T-helper 17 cell (primary cell): Measurements from ENCODE around the gene ATF3. TPM values are rescaled to one million over a fixed set of nuclear protein-coding genes. Genes with fewer than 3 reads are reported as not detected.
A peak's percentile ranks its signal among the peaks of the same experiment; 100 is the strongest.

ENCODE experiments used
- ATAC-seq: fragments of 150-1000 bp; cut with Tn5 transposase; 2 replicates; pipeline ENCODE4 v1.10.0; 2021; ENCODE audit warnings: mild to moderate bottlenecking, moderate library complexity
- DNase-seq, 3 donors: peaks; one replicate each; pipeline versions ENCODE4 v3.0.0 to v3.0.0-alpha.2; 2020 to 2021
- H3K9me3 ChIP-seq: one replicate; pipeline ENCODE4 v1.7.0; 2013; ENCODE audit warnings: low read length, mild to moderate bottlenecking; ENCODE audit not compliant: control insufficient read depth, poor library complexity, severe bottlenecking
- H3K27ac Mint-ChIP-seq: one replicate; pipeline ENCODE4 v1.8.0; 2022; ENCODE audit warnings: mild to moderate bottlenecking, moderate library complexity, mixed read lengths
- H3K27me3 Mint-ChIP-seq: one replicate; pipeline ENCODE4 v1.8.0; 2022; ENCODE audit warnings: mixed read lengths
- H3K36me3 Mint-ChIP-seq: one replicate; pipeline ENCODE4 v1.8.0; 2022; ENCODE audit warnings: low read depth, mixed read lengths
- H3K4me1 Mint-ChIP-seq: one replicate; pipeline ENCODE4 v1.8.0; 2022; ENCODE audit warnings: mild to moderate bottlenecking, mixed read lengths
- H3K4me3 Mint-ChIP-seq: one replicate; pipeline ENCODE4 v1.8.0; 2022; ENCODE audit warnings: mild to moderate bottlenecking, moderate library complexity, mixed read lengths
- total RNA-seq, 4 donors: library from RNA in 2 of 4; stranded (reverse) in 2 of 4; gene quantifications; one replicate each; pipeline ENCODE4 v1.2.3 and lab custom pipeline; 2022 to 2026

Gene ATF3
- total RNA-seq, 2 donors from 2014 or later: 53.0 to 72.5 TPM

DNA sequence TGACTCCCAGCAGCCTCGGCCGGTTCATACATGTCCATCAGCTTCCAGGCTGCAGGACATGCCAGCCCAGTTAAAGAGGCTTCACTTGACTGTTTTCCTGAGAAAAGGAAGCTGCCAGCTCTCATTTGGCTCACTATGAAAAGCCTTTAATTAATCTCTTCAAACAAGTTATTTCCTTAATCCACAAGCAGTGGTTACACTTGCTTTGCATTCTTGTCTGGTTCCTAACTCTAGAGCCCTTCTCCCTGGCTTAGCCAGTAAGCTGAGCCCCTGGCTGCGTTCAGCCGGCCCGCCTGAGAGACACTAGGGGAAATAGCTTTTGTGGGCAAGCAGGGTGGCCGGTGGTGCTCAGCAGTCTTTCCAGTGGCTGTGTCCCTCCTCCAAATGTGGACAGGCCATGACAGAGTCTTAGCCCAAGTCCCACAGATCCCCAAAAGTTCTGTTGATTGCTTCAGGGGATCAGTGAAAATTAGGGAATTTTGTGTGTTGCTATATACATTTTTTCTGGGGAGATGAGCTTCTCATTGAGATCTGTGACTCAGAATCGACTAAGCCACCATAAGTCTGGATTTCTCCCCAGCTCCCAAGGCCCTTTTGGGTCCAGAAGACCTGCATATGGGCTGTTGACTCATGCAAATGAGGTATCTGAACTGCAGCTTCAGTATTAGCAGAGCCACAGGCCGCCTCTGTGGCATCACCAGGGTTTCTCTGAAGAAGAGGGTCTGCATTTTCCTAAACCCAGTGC is 10.1 kb downstream of the ATF3 start:
- ATAC-seq: no peak
- peaks cover 6% of the 10 kb centered on the region for H3K4me1 Mint-ChIP-seq
- peaks cover 6% of the 10 kb centered on the region for H3K36me3 Mint-ChIP-seq
- peaks cover 10% of the 10 kb centered on the region for H3K27me3 Mint-ChIP-seq
- H3K9me3 ChIP-seq: no peaks in the 10 kb centered on the region
- no peak for DNase-seq
- no peak overlapping the region for H3K27ac Mint-ChIP-seq
- H3K4me3 Mint-ChIP-seq: no peak overlapping the region

DNA sequence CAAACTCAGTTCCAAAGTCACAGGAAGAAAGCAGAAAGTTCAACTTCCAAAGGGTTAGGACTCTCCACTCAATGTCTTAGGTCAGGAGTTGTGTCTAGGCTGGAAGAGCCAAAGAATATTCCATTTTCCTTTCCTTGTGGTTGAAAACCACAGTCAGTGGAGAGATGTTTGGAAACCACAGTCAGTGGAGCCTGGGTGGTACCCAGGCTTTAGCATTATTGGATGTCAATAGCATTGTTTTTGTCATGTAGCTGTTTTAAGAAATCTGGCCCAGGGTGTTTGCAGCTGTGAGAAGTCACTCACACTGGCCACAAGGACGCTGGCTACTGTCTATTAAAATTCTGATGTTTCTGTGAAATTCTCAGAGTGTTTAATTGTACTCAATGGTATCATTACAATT is 11.7 kb downstream of the ATF3 start:
- ATAC-seq: no peak
- no peak for DNase-seq
- Mint-ChIP-seq H3K4me1 (peaks cover 6% of the 10 kb centered on the region), H3K27me3 (peaks cover 25% of the 10 kb centered on the region), H3K36me3 (peaks cover 6% of the 10 kb centered on the region), H3K27ac (no peak overlapping the region), H3K4me3 (no peak overlapping the region)
- H3K9me3 ChIP-seq: no peaks in the 10 kb centered on the region

DNA sequence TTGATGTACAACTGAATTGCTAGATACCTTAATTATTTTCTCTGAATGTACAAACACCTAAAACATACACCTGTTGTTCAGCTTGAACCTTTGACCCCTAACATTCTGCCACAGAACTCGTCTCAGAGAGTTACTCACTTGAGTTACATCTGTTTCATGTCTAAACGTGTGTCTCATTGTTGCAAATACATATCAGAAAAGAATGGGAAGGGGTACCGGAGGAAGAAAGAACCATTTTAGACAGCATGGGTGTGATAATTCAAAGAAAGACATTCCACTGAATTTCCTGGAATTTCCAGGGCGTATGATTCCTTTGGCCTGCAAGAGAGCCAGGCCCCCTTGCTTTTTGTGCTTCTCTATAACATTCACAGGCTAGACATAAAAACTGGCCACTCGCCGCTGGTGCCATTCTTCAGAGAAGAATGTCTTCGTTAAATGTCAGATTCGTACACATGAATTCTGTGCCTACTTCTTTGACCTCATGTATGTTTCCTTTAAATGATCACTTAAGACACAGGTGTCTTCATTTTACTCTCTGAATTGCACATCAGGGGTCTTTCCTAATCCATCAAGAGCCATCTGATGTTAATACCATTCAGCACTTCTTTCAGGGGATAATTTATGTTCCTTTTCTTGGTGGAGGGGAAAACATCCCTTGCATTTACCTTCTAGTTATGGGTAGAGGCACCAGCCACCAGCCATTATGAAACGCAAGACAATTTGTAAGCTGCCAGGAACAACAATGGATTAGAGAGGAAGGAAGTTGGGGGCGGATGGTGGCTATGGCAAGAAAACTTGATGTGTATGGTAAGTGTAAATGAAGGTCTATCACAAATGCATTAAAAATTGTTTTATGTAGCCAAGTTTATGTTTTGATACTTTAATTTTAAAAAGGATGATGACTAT is 12.7 kb downstream of the ATF3 start:
- H3K27ac Mint-ChIP-seq: peak overlapping the region; percentile 8
- peaks cover 3% of the 10 kb centered on the region for H3K36me3 Mint-ChIP-seq
- no peaks in the 10 kb centered on the region for H3K9me3 ChIP-seq
- H3K4me1 Mint-ChIP-seq: peaks cover 6% of the 10 kb centered on the region
- peaks cover 35% of the 10 kb centered on the region for H3K27me3 Mint-ChIP-seq
- DNase-seq (no peak), ATAC-seq (no peak)
- H3K4me3 Mint-ChIP-seq: no peak overlapping the region

- DNase-seq (no peak), ATAC-seq (peak; percentile 39)
- Mint-ChIP-seq H3K27ac (no peak overlapping the region), H3K36me3 (no peaks in the 10 kb centered on the region), H3K4me3 (no peak overlapping the region), H3K27me3 (peaks cover 35% of the 10 kb centered on the region), H3K4me1 (peaks cover 6% of the 10 kb centered on the region)
- H3K9me3 ChIP-seq: no peaks in the 10 kb centered on the region
Observed at GRCh38 chr1:212621949-212622305, 13.4 kb downstream of the ATF3 start.

- peaks cover 6% of the 10 kb centered on the region for H3K4me1 Mint-ChIP-seq
- ATAC-seq: no peak
- H3K27me3 Mint-ChIP-seq: peaks cover 35% of the 10 kb centered on the region
- H3K9me3 ChIP-seq: no peaks in the 10 kb centered on the region
- no peaks in the 10 kb centered on the region for H3K36me3 Mint-ChIP-seq
- no peak overlapping the region for H3K27ac Mint-ChIP-seq
- no peak for DNase-seq
- H3K4me3 Mint-ChIP-seq: no peak overlapping the region
Observed at GRCh38 chr1:212622467-212622866, 13.9 kb downstream of the ATF3 start.

GRCh38 chr1:212622906-212623305 is 14.3 kb downstream of the ATF3 start:
- no peaks in the 10 kb centered on the region for H3K36me3 Mint-ChIP-seq
- no peak overlapping the region for H3K4me3 Mint-ChIP-seq
- peaks cover 35% of the 10 kb centered on the region for H3K27me3 Mint-ChIP-seq
- H3K9me3 ChIP-seq: no peaks in the 10 kb centered on the region
- no peak for DNase-seq
- H3K27ac Mint-ChIP-seq: no peak overlapping the region
- no peak for ATAC-seq
- H3K4me1 Mint-ChIP-seq: peaks cover 6% of the 10 kb centered on the region

GRCh38 chr1:212623603-212624002 is 15.0 kb downstream of the ATF3 start:
- ATAC-seq: no peak

GRCh38 chr1:212624976-212625501 is 16.5 kb downstream of the ATF3 start:
- no peaks in the 10 kb centered on the region for H3K36me3 Mint-ChIP-seq
- peaks cover 30% of the 10 kb centered on the region for H3K27me3 Mint-ChIP-seq
- H3K27ac Mint-ChIP-seq: no peak overlapping the region
- DNase-seq: no peak
- no peak for ATAC-seq
- no peaks in the 10 kb centered on the region for H3K9me3 ChIP-seq
- H3K4me3 Mint-ChIP-seq: no peak overlapping the region
- H3K4me1 Mint-ChIP-seq: peaks cover 6% of the 10 kb centered on the region

More at GRCh38 chr1:212623603-212624002, 15.0 kb downstream of the ATF3 start:
- Mint-ChIP-seq H3K27me3 (peaks cover 35% of the 10 kb centered on the region), H3K36me3 (no peaks in the 10 kb centered on the region), H3K27ac (no peak overlapping the region), H3K4me3 (no peak overlapping the region), H3K4me1 (peaks cover 6% of the 10 kb centered on the region)
- DNase-seq: no peak
- H3K9me3 ChIP-seq: no peaks in the 10 kb centered on the region

DNA sequence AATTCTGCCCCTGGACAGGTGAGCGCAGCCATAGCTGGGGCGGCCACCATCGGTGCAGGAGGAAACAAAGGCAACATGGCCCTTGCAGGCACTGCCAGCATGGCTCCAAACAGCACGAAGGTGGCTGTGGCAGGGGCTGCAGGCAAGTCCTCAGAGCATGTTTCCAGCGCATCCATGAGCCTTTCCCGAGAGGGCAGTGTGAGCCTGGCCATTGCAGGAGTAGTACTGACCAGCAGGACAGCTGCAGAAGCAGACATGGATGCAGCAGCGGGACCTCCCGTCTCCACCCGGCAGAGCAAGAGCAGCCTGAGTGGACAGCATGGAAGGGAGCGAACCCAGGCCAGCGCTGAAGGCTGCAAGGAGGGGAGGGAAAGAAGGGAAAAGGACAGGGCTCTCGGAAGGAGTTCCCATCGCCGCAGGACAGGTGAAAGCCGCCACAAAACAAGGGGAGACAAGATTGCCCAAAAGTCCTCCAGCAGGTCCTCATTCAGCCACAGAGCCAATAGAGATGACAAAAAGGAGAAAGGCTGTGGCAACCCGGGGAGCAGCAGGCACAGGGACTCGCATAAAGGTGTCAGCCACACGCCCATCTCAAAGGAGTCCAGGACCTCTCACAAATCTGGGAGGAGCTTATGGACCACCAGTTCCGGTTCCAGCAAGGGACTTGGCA is 17.4 kb downstream of the ATF3 start:
- H3K36me3 Mint-ChIP-seq: no peaks in the 10 kb centered on the region
- ATAC-seq: no peak
- peaks cover 30% of the 10 kb centered on the region for H3K27me3 Mint-ChIP-seq
- no peaks in the 10 kb centered on the region for H3K9me3 ChIP-seq
- peaks cover 6% of the 10 kb centered on the region for H3K4me1 Mint-ChIP-seq
- no peak overlapping the region for H3K27ac Mint-ChIP-seq
- H3K4me3 Mint-ChIP-seq: peak overlapping the region; percentile 39
- DNase-seq: no peak

DNA sequence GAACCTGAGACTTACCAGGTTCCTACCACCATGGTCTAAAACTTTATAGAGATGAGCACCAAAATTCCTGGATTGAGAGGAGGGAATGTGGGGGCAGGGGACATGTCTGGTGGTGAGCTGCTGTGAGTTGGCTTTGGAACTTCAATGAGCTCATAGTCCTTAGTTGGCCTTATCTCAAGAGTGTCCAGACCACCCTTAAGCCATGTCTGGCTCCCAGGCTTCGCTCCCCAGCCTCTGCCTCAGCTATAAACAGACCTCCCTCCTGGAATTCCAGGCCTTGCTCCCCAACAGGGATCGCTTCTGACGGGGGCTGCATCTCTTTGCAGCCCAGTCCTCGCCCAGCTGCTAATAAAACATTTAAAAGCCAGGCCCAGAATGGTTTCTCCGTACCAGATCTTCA is 19.5 kb downstream of the ATF3 start:
- H3K4me3 Mint-ChIP-seq: no peak overlapping the region
- H3K27ac Mint-ChIP-seq: no peak overlapping the region
- no peak for ATAC-seq
- no peaks in the 10 kb centered on the region for H3K9me3 ChIP-seq
- H3K27me3 Mint-ChIP-seq: peaks cover 25% of the 10 kb centered on the region
- no peak for DNase-seq
- no peaks in the 10 kb centered on the region for H3K36me3 Mint-ChIP-seq
- no peaks in the 10 kb centered on the region for H3K4me1 Mint-ChIP-seq

GRCh38 chr1:212628813-212629415 is 20.4 kb downstream of the ATF3 start:
- ATAC-seq: no peak
- Mint-ChIP-seq H3K27me3 (peaks cover 24% of the 10 kb centered on the region), H3K4me3 (no peak overlapping the region), H3K36me3 (no peaks in the 10 kb centered on the region), H3K27ac (no peak overlapping the region), H3K4me1 (no peaks in the 10 kb centered on the region)
- DNase-seq: no peak
- no peaks in the 10 kb centered on the region for H3K9me3 ChIP-seq

DNA sequence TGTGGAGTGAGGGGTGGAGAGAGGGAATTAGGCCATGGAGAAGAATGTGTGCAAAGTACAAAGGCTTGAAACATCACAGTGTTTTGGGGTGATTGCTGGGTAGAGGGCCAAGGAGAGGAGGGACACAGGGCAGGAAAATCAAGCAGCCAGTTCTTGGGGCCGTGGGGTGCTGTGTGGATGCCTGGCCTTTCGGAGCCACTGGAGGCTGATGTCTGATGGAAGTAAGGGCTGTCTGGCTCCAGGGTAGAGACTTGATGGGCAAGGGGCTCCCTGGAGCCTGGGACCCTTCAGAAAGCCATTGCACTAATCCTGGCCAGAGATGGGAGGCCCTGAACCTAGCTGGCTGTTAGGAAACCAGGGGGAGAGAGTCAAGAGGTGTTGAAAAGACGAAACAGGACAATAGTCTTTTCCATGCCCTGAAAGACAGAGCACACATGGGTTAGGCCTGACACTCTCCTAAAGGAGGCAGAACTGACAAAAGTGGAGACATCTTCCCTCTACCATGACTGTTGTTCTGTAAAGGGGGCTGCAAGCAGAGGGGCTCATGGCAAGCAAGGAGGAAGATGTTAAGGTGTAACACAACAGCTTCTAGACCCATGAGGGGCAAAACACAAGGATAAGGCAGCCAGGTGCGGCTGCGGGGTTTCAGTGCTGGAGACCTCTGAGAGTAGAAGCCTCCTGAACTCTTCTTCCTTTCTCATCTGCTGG is 21.0 kb downstream of the ATF3 start:
- no peaks in the 10 kb centered on the region for H3K4me1 Mint-ChIP-seq
- peaks cover 17% of the 10 kb centered on the region for H3K27me3 Mint-ChIP-seq
- no peaks in the 10 kb centered on the region for H3K9me3 ChIP-seq
- no peak for ATAC-seq
- H3K4me3 Mint-ChIP-seq: no peak overlapping the region
- no peak for DNase-seq
- H3K27ac Mint-ChIP-seq: no peak overlapping the region
- no peaks in the 10 kb centered on the region for H3K36me3 Mint-ChIP-seq
